Tibial artery (tissue), 4 donors: ENCODE data around the gene JTB.

Experiments
- DNase-seq, 2 donors: peaks; one replicate each; pipeline ENCODE4 v3.0.0-alpha.2; 2019
- H3K27ac ChIP-seq, 2 donors: fragments of 200-600 bp; sonication (generic) in 1 of 2; 1 replicate in 1 of 2; 2 replicates in 1 of 2; pipeline ENCODE4 v1.5.1; 2018 to 2019; ENCODE audit warnings: mild to moderate bottlenecking in 1 of 2
- H3K27me3 ChIP-seq, 2 donors: fragments of 200-600 bp; sonication (generic) in 1 of 2; one replicate each; pipeline versions ENCODE4 v1.5.1 to v1.6.0; 2016 to 2019
- H3K36me3 ChIP-seq, 3 donors: fragments of 200-600 bp; sonication (generic) in 2 of 3; one replicate each; pipeline ENCODE4 v1.5.1; 2016 to 2019; ENCODE audit warnings: mild to moderate bottlenecking in 2 of 3
- H3K4me1 ChIP-seq, 4 donors: fragments of 200-600 bp; sonication (generic) in 2 of 4; 1 replicate in 3 of 4; 2 replicates in 1 of 4; pipeline ENCODE4 v1.5.1; 2016 to 2019
- H3K4me3 ChIP-seq, 2 donors: fragments of 200-600 bp; sonication (generic) in 1 of 2; 1 replicate in 1 of 2; 2 replicates in 1 of 2; pipeline ENCODE4 v1.5.1; 2018 to 2019; ENCODE audit warnings: mild to moderate bottlenecking in 2 of 2
- H3K9me3 ChIP-seq, 3 donors: fragments of 200-600 bp; sonication (generic) in 1 of 3; one replicate each; pipeline ENCODE4 v1.5.1; 2016 to 2019
- intact Hi-C: fragments of 100-400 bp; cut with DNase I; formaldehyde crosslinking; loops from one replicate; pipeline ENCODE4 v1.15.0; 2023; ENCODE audit warnings: low total_unique reads
- TF ChIP-seq, protein P1 (sequence below), 2 experiments: fragments of 200-600 bp in 1 of 2; fragments of 450-650 bp in 1 of 2; IDR thresholded peaks; one replicate each; pipeline ENCODE4 v1.5.1; 2017 to 2019; ENCODE audit warnings: antibody characterized with exemption in 2 of 2, mild to moderate bottlenecking in 1 of 2, moderate library complexity in 1 of 2

Gene JTB

DNA sequence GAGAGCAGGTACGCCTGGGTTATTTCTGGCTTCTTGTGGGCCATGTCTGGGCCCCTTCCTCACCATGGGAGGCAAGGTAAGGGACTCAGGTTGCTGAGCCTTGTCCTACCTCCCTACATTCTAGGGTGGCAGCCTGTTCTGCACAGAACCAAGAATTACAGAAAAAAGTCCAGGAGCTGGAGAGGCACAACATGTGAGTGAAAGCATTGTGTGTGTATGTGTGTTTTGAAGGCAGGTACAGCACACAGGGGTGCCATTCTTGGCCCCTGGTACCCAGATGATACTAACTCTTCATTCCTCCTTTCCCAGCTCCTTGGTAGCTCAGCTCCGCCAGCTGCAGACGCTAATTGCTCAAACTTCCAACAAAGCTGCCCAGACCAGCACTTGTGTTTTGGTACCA lies 4.4 kb downstream of the JTB start:
- Histone ChIP-seq H3K4me1 (peaks cover 0 to 30% (median 20%) of the 10 kb centered on the region in 4 donors), H3K9me3 (no peaks in the 10 kb centered on the region), H3K27ac (no peak overlapping the region), H3K27me3 (no peaks in the 10 kb centered on the region), H3K36me3 (peaks cover 14 to 40% (median 28%) of the 10 kb centered on the region in 3 donors), H3K4me3 (no peak overlapping the region)
- DNase-seq: no peak
- TF ChIP-seq, protein P1, sequence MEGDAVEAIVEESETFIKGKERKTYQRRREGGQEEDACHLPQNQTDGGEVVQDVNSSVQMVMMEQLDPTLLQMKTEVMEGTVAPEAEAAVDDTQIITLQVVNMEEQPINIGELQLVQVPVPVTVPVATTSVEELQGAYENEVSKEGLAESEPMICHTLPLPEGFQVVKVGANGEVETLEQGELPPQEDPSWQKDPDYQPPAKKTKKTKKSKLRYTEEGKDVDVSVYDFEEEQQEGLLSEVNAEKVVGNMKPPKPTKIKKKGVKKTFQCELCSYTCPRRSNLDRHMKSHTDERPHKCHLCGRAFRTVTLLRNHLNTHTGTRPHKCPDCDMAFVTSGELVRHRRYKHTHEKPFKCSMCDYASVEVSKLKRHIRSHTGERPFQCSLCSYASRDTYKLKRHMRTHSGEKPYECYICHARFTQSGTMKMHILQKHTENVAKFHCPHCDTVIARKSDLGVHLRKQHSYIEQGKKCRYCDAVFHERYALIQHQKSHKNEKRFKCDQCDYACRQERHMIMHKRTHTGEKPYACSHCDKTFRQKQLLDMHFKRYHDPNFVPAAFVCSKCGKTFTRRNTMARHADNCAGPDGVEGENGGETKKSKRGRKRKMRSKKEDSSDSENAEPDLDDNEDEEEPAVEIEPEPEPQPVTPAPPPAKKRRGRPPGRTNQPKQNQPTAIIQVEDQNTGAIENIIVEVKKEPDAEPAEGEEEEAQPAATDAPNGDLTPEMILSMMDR (IDR thresholded peaks at IDR 0.05): no peak
- intact Hi-C loops: loop anchor here (10.0 kb wide), 1 partner anchor 48 kb away; the partner anchor contains the start of gene GATAD2B

DNA sequence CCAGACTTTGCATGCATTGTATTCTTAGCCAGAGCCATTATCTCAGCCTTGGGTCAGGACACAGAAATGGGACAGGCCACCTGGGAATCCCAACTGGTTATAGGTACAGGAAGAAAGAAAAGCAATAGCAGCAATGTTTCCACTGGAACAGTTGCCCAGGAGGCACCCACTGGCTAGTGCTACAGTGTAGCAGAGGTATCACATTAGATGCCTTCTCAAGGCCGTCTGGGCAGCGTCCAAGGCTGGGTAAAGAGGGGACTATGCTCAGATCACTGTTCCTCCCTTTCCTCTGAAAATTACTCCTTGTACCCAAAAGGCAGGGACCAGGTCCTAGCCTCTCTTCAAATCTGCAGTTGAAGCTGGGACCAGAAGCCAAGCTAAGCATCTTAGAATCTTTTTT lies 7.1 kb downstream of the JTB start:
- no peak overlapping the region for H3K4me3 ChIP-seq
- TF ChIP-seq, protein P1 (IDR thresholded peaks at IDR 0.05): no peak
- H3K27ac ChIP-seq: no peak overlapping the region
- intact Hi-C loops: loop anchor here (10.0 kb wide), 1 partner anchor 46 kb away; the partner anchor contains the start of gene GATAD2B
- H3K9me3 ChIP-seq: no peaks in the 10 kb centered on the region
- H3K4me1 ChIP-seq: peaks cover 0 to 28% (median 17%) of the 10 kb centered on the region in 4 donors
- no peak for DNase-seq
- H3K27me3 ChIP-seq: no peaks in the 10 kb centered on the region
- H3K36me3 ChIP-seq: peaks cover 14 to 32% (median 19%) of the 10 kb centered on the region in 3 donors

DNA sequence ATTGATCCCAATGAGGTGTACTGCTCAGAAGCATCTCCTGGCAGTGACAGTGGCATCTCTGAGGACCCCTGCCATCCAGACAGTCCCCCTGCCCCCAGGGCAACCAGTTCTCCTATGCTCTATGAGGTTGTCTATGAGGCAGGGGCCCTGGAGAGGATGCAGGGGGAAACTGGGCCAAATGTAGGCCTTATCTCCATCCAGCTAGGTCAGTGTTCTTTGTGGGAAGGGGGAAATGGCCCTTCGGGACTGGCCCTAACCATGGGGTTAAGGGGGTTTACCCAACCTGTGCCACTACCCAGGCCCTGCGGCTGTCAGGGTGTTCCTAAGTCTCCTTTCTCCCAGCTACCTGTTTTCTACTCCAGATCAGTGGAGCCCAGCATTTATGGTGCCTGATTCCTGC lies 8.5 kb downstream of the JTB start:
- no peak for DNase-seq
- Histone ChIP-seq H3K4me3 (no peak overlapping the region), H3K4me1 (peaks cover 0 to 41% (median 25%) of the 10 kb centered on the region in 4 donors), H3K27me3 (no peaks in the 10 kb centered on the region), H3K36me3 (peaks cover under 1 to 18% (median 6%) of the 10 kb centered on the region in 3 donors), H3K27ac (no peak overlapping the region), H3K9me3 (no peaks in the 10 kb centered on the region)
- TF ChIP-seq, protein P1 (IDR thresholded peaks at IDR 0.05): no peak
- intact Hi-C loops: no loop called here

DNA sequence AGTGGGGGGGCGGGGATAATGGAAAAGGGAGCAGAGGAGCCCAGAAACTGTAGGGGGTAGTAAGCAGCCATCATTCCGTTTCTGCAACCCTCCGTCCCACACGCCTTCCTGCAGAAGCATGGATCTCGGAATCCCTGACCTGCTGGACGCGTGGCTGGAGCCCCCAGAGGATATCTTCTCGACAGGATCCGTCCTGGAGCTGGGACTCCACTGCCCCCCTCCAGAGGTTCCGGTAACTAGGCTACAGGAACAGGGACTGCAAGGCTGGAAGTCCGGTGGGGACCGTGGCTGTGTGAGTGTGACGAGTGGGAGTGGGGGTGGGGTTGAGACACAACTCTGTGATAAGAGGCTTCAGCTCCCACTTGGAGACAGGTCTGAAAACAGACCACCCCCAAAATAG lies 9.1 kb downstream of the JTB start:
- intact Hi-C loops: no loop called here
- H3K4me3 ChIP-seq: peak overlapping the region; percentile 62
- TF ChIP-seq, protein P1 (IDR thresholded peaks at IDR 0.05): no peak
- DNase-seq: no peak
- peaks cover 0 to 13% (median under 1%) of the 10 kb centered on the region in 3 donors for H3K36me3 ChIP-seq
- peak overlapping the region; percentile 78 to 88 for H3K27ac ChIP-seq
- H3K4me1 ChIP-seq: peaks cover 0 to 43% (median 27%) of the 10 kb centered on the region in 4 donors
- no peaks in the 10 kb centered on the region for H3K9me3 ChIP-seq
- no peaks in the 10 kb centered on the region for H3K27me3 ChIP-seq

DNA sequence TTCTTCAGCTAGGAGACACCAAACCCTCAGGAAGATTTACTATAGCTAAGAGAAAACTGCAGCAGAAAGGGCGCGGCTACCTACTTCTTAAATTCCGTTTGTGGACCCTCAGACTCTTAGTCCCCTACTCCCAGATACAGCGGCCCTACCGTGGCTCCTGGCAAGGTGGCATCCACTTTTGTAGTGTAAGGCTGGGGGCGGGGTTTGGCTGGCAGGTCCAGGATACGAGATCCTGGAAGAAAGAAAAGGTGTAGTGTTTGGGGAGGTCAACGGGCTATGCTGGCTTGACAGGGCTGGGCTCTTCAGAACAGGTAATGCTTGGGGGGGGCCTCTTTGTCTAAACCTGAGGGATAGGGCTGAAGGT lies 9.5 kb downstream of the JTB start:
- intact Hi-C loops: no loop called here

More for the DNA sequence above, 9.5 kb downstream of the JTB start:
- no peaks in the 10 kb centered on the region for H3K9me3 ChIP-seq
- peak overlapping the region; percentile 78 to 88 for H3K27ac ChIP-seq
- H3K4me3 ChIP-seq: peak overlapping the region; percentile 62
- H3K27me3 ChIP-seq: no peaks in the 10 kb centered on the region
- peaks cover 0 to 44% (median 27%) of the 10 kb centered on the region in 4 donors for H3K4me1 ChIP-seq
- peak; percentile 48 to 75 for DNase-seq
- peaks cover 0 to 8% (median 0%) of the 10 kb centered on the region in 3 donors for H3K36me3 ChIP-seq
- TF ChIP-seq, protein P1 (IDR thresholded peaks at IDR 0.05): no peak
